ENCODE data around the gene CDSN.
A peak's percentile ranks its signal among the peaks of the same experiment; 100 is the strongest.
"Not testable (repeated sequence)": the region's sequence is repeated elsewhere in the genome, so short reads cannot be mapped to it uniquely, and the experiment has no call there.

The CDSN gene

DNA sequence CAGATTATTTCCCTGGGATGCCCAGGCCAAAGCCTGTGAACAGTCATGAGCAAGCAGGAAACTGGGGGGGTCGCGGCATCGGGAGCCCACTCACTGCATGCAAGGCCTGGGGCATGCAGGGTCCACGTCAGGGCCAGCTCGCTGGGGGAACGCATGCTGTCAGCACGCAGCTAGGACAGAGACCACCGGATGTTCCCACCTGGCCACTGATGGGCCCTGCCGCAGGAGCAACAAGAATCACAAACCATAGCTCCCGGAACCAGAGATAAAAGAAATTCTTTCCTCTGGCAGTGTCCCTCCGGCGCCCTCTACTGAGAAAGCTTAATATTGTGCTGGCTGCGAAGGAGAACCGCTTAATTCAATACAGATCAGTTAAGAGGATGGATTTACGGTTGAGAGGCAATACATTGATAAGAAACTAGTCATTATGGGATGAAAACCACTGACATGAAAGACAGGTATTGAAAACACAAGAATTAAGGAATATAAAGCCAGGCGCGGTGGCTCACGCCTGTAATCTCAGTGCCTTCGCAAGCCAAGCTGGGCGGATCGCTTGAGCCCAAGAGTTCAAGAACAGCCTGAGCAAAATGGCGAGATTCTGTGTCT lies 40.5 kb downstream of the CDSN start:
- DNase-seq (ENCODE audit: low read depth, low spot score): peak; percentile 33
- Histone ChIP-seq H3K4me1 (ENCODE audit: insufficient read depth, insufficient read length) (peaks cover 3% of the 10 kb centered on the region), H3K9me3 (ENCODE audit: insufficient read depth, low read length) (no peaks in the 10 kb centered on the region), H3K27me3 (ENCODE audit: insufficient read depth, insufficient read length) (no peaks in the 10 kb centered on the region), H3K4me3 (ENCODE audit: insufficient read length, low read depth) (no peak overlapping the region), H3K9ac (ENCODE audit: insufficient read length, low read depth) (no peak overlapping the region), H3K36me3 (ENCODE audit: insufficient read depth, insufficient read length, low read length) (no peaks in the 10 kb centered on the region)
- TF ChIP-seq ZNF274 (IDR thresholded peaks at IDR 0.05; ENCODE audit: low read depth, low read length): no peak
- no peak for TF ChIP-seq SUZ12 (IDR thresholded peaks at IDR 0.05; ENCODE audit: extremely low read depth, insufficient read depth, insufficient read length)
- no peak for TF ChIP-seq YY1 (IDR thresholded peaks at IDR 0.05; ENCODE audit: insufficient read depth, insufficient read length)

DNA sequence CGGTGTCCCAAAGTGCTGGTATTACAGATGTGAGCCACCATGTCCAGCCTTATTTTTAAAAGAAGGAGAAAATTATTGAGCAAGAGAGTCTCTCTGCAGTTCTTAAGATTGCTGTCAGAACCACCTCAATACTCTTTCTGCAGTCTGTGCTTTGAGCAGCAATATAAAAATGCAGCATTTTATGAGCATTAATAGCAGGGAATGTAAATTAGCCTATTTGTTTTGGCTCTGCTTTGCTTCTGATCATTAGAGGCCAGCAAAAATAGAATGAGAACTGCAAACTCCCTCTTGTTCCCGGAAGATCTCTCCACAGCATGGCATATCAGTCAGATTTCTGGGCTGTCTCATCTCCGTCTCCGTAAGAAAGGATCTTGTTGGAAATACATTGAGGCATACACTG lies 43.6 kb downstream of the CDSN start:
- no peaks in the 10 kb centered on the region for H3K36me3 ChIP-seq (ENCODE audit: insufficient read depth, insufficient read length, low read length)
- H3K9ac ChIP-seq (ENCODE audit: insufficient read length, low read depth): no peak overlapping the region
- no peaks in the 10 kb centered on the region for H3K9me3 ChIP-seq (ENCODE audit: insufficient read depth, low read length)
- H3K4me1 ChIP-seq (ENCODE audit: insufficient read depth, insufficient read length): peaks cover 5% of the 10 kb centered on the region
- DNase-seq (ENCODE audit: low read depth, low spot score): no peak
- no peaks in the 10 kb centered on the region for H3K27me3 ChIP-seq (ENCODE audit: insufficient read depth, insufficient read length)
- no peak overlapping the region for H3K4me3 ChIP-seq (ENCODE audit: insufficient read length, low read depth)
- no peak for TF ChIP-seq YY1 (IDR thresholded peaks at IDR 0.05; ENCODE audit: insufficient read depth, insufficient read length)
- TF ChIP-seq ZNF274 (IDR thresholded peaks at IDR 0.05; ENCODE audit: low read depth, low read length): no peak
- no peak for TF ChIP-seq SUZ12 (IDR thresholded peaks at IDR 0.05; ENCODE audit: extremely low read depth, insufficient read depth, insufficient read length)

DNA sequence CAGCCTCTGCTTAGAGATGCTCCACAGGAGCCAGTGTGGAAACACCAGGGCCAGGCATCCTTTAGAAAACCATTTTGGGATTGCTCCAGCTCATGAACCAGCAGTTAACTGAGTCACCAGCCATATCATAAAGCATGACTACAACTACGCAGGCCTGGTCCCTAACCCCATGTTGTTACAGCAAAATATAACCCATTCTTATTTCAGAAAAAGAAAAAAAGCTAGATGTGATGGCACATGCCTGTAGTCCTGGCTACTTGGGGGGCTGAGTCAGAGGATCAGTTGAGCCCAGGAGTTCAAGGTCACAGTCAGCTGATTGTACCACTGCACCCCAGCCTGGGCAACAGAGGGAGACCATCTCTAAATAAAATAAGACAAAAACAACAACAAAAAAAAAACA lies 44.7 kb downstream of the CDSN start:
- DNase-seq (ENCODE audit: low read depth, low spot score): no peak
- no peak for TF ChIP-seq ZNF274 (IDR thresholded peaks at IDR 0.05; ENCODE audit: low read depth, low read length)
- no peak for TF ChIP-seq YY1 (IDR thresholded peaks at IDR 0.05; ENCODE audit: insufficient read depth, insufficient read length)
- TF ChIP-seq SUZ12 (IDR thresholded peaks at IDR 0.05; ENCODE audit: extremely low read depth, insufficient read depth, insufficient read length): no peak
- H3K27me3 ChIP-seq (ENCODE audit: insufficient read depth, insufficient read length): no peaks in the 10 kb centered on the region

DNA sequence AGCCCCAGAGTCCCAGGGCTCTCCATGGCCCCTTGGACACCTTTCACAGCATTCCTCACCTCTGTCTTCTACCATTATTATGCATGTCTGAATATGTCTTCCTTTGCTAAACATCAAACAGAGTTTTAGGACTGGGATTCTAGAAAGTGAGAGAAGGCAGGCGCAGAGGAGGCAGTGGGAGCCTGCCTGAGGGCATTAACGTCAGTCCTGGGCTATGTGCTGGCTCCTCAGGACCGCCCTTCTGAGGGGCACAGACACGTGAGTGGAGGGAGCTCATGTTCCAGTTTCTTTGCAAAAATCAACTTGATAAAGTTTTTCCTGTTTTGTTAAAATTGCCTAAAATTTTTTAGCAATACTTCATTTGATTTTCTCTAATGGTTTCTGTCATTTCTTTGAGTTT lies 45.8 kb downstream of the CDSN start:
- no peaks in the 10 kb centered on the region for H3K9me3 ChIP-seq (ENCODE audit: insufficient read depth, low read length)
- TF ChIP-seq ZNF274 (IDR thresholded peaks at IDR 0.05; ENCODE audit: low read depth, low read length) (no peak), YY1 (IDR thresholded peaks at IDR 0.05; ENCODE audit: insufficient read depth, insufficient read length) (no peak), SUZ12 (IDR thresholded peaks at IDR 0.05; ENCODE audit: extremely low read depth, insufficient read depth, insufficient read length) (no peak)
- peaks cover 5% of the 10 kb centered on the region for H3K4me1 ChIP-seq (ENCODE audit: insufficient read depth, insufficient read length)
- DNase-seq (ENCODE audit: low read depth, low spot score): no peak
- no peaks in the 10 kb centered on the region for H3K36me3 ChIP-seq (ENCODE audit: insufficient read depth, insufficient read length, low read length)
- H3K4me3 ChIP-seq (ENCODE audit: insufficient read length, low read depth): no peak overlapping the region
- H3K9ac ChIP-seq (ENCODE audit: insufficient read length, low read depth): no peak overlapping the region
- no peaks in the 10 kb centered on the region for H3K27me3 ChIP-seq (ENCODE audit: insufficient read depth, insufficient read length)

More for the DNA sequence above, 44.7 kb downstream of the CDSN start:
- Histone ChIP-seq H3K4me1 (ENCODE audit: insufficient read depth, insufficient read length) (peaks cover 5% of the 10 kb centered on the region), H3K9me3 (ENCODE audit: insufficient read depth, low read length) (no peaks in the 10 kb centered on the region), H3K36me3 (ENCODE audit: insufficient read depth, insufficient read length, low read length) (no peaks in the 10 kb centered on the region), H3K9ac (ENCODE audit: insufficient read length, low read depth) (no peak overlapping the region), H3K4me3 (ENCODE audit: insufficient read length, low read depth) (no peak overlapping the region)

DNA sequence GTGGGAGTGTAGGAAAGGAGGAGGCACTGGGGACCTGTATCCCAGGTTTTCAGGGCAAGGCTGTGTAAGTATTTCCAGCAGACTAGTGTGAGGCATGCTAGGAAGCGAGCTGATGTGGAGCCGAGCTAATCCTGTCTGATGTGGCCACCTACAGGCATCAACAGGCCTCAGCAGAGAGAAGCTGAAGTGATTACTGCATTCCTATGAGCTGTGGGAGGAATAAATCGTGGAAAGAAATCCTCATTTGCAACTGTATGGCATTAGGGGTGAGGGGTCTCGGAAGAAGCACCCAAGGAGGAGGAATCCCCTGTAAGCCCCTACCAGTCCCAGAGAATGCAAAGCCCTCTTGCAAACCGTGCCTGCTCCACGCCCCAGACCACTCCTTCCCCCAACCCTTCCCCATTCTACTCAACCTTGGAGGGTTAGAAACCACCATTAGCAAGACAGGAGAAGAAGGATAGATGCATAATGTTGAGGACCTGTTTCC lies 49.5 kb downstream of the CDSN start:
- H3K4me3 ChIP-seq (ENCODE audit: insufficient read length, low read depth): no peak overlapping the region
- no peaks in the 10 kb centered on the region for H3K27me3 ChIP-seq (ENCODE audit: insufficient read depth, insufficient read length)
- peaks cover 2% of the 10 kb centered on the region for H3K4me1 ChIP-seq (ENCODE audit: insufficient read depth, insufficient read length)
- peak overlapping the region; percentile 42 for H3K9ac ChIP-seq (ENCODE audit: insufficient read length, low read depth)
- DNase-seq (ENCODE audit: low read depth, low spot score): peak; percentile 87
- H3K36me3 ChIP-seq (ENCODE audit: insufficient read depth, insufficient read length, low read length): no peaks in the 10 kb centered on the region
- no peaks in the 10 kb centered on the region; the same call in 1 of the 2 replicates for H3K9me3 ChIP-seq (ENCODE audit: insufficient read depth, low read length)
- no peak for TF ChIP-seq SUZ12 (IDR thresholded peaks at IDR 0.05; ENCODE audit: extremely low read depth, insufficient read depth, insufficient read length)
- no peak for TF ChIP-seq YY1 (IDR thresholded peaks at IDR 0.05; ENCODE audit: insufficient read depth, insufficient read length)
- no peak for TF ChIP-seq ZNF274 (IDR thresholded peaks at IDR 0.05; ENCODE audit: low read depth, low read length)

DNA sequence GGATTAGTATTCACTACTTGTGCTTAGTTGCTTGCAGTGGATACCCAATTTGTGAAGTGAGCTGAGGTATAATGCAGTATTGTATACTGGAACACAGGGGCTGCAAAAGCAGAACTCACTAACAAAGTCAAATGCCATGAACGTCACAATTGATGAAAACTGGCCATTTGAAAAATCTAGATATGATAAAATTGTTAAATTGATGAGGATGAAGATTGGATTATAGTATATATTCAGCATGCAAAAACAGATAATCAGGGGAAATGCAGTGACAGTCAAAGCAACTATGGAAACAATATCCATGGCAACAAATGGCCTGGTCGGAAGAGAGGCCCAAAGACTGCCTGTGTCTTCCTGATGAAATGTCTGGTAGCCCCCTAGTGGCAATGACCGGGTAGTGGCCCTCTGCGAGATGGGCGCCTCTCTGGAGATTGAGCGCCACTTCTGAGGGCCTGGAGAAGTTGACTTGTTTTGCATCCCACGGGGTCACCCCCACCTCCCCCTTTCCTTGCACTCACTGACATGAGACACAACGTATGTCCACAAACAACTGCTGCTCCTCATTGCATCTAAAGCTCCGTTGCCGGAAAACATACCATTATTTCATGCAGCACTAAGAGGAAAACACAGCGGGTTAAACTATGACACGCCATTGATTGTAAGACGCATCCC lies 51.4 kb downstream of the CDSN start:
- no peaks in the 10 kb centered on the region for H3K36me3 ChIP-seq (ENCODE audit: insufficient read depth, insufficient read length, low read length)
- DNase-seq (ENCODE audit: low read depth, low spot score): peak; percentile 67
- peaks cover 2% of the 10 kb centered on the region for H3K4me1 ChIP-seq (ENCODE audit: insufficient read depth, insufficient read length)
- H3K9ac ChIP-seq (ENCODE audit: insufficient read length, low read depth): no peak overlapping the region
- H3K9me3 ChIP-seq (ENCODE audit: insufficient read depth, low read length): no peaks in the 10 kb centered on the region; the same call in 1 of the 2 replicates
- no peak overlapping the region for H3K4me3 ChIP-seq (ENCODE audit: insufficient read length, low read depth)
- TF ChIP-seq ZNF274 (IDR thresholded peaks at IDR 0.05; ENCODE audit: low read depth, low read length) (no peak), SUZ12 (IDR thresholded peaks at IDR 0.05; ENCODE audit: extremely low read depth, insufficient read depth, insufficient read length) (no peak), YY1 (IDR thresholded peaks at IDR 0.05; ENCODE audit: insufficient read depth, insufficient read length) (no peak)
- H3K27me3 ChIP-seq (ENCODE audit: insufficient read depth, insufficient read length): no peaks in the 10 kb centered on the region

DNA sequence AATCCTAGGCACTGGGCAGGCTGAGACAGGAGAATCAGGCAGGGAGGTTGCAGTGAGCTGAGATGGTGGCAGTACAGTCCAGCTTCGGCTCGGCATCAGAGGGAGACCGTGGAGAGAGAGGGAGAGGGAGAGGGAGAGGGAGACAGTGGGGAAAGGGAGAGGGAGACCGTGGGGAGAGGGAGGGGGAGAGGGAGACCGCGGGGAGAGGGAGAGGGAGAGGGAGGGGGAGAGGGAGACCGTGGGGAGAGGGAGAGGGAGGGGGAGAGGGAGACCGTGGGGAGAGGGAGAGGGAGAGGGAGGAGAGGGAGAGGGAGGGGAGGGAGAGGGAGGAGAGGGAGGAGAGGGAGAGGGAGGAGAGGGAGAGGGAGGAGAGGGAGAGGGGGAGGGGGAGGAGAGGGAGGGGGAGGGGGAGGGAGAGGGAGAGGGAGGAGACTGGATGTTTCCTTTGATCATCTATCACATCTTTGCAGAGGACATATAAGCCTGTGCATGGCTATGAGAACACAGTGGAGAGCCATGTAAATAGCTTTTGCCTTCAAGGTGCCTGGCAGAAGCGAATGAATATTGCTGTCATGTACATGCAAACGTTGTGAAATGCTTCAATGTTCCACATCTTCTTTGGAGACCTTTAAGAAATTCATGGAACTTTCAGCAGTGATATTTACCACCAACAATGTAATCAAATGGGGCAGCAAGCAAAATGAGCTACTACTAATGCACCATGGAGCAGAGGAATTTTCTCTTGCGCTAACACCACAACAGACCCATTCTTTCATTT lies 52.2 kb downstream of the CDSN start:
- not testable (repeated sequence) for H3K9ac ChIP-seq (ENCODE audit: insufficient read length, low read depth); H3K9me3 ChIP-seq (ENCODE audit: insufficient read depth, low read length); H3K4me1 ChIP-seq (ENCODE audit: insufficient read depth, insufficient read length); H3K27me3 ChIP-seq (ENCODE audit: insufficient read depth, insufficient read length); H3K36me3 ChIP-seq (ENCODE audit: insufficient read depth, insufficient read length, low read length); H3K4me3 ChIP-seq (ENCODE audit: insufficient read length, low read depth); DNase-seq (ENCODE audit: low read depth, low spot score)

DNA sequence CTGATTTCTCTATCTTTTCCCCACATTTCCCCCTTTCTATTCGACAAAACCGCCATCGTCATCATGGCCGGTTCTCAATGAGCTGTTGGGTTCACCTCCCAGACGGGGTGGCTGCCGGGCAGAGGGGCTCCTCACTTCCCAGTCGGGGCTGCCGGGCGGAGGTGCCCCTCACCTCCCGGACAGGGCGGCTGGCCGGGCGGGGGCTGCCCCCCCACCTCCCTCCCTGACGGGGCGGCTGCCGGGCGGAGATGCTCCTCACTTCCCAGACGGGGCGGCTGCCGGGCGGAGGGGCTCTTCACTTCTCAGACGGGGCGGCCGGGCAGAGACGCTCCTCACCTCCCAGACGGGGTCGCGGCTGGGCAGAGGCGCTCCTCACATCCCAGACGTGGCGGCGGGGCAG lies 53.2 kb downstream of the CDSN start:
- H3K9ac ChIP-seq (ENCODE audit: insufficient read length, low read depth): not testable (repeated sequence)

More for the DNA sequence above, 53.2 kb downstream of the CDSN start:
- not testable (repeated sequence) for H3K27me3 ChIP-seq (ENCODE audit: insufficient read depth, insufficient read length); DNase-seq (ENCODE audit: low read depth, low spot score); H3K36me3 ChIP-seq (ENCODE audit: insufficient read depth, insufficient read length, low read length); H3K9me3 ChIP-seq (ENCODE audit: insufficient read depth, low read length); H3K4me3 ChIP-seq (ENCODE audit: insufficient read length, low read depth); H3K4me1 ChIP-seq (ENCODE audit: insufficient read depth, insufficient read length)

All from NT2/D1 (cell line).